Measurements from ENCODE around the gene MMP25.

The MMP25 gene

DNA sequence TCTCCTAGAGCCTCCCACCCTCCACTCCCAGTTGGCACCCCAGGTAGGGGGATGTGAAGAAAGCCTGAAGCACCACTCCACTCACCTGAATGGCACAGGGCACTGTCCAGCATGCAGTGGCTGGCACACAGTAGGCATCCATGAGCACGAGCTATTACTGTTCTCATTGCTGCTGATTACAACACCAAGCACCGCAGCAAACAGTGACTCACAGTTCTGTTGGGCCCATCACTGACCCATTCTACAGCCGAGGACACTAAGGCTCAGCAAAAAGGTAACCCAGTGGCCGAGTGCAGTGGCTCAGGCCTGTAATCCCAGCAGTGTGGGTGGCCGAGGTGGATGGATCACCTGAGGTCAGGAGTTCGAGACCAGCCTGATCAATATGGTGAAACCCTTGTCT is 50.0 kb downstream of the MMP25 start:
- no peak for FAIRE-seq

DNA sequence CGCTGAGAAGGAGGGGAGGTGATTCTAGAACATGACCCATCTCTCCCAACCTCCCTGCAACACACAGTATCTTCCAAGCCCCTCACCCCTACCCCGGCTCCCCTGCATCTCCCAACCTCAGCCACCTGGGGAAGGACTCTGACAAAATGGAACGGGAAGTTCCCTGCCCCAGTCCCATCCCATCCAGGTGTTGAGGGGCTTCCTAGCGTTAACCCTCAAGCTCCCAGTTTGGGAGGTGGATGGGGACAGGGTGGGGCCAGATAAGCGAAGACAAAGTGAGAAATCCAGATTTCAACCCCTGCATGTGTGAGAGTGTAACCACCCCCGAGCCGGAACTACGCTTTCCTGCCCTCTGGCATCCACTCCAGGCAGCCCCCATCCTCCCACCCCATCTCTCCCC is 50.9 kb downstream of the MMP25 start:
- no peak for FAIRE-seq

GRCh38 chr16:3098459-3099394 is 52.4 kb downstream of the MMP25 start, which contains the start of gene ZSCAN10:
TSS of gene ZSCAN10 (minus strand) at chr16:3099294. CDS start at chr16:3092937, 6,357 bp downstream.
- FAIRE-seq: no peak

DNA sequence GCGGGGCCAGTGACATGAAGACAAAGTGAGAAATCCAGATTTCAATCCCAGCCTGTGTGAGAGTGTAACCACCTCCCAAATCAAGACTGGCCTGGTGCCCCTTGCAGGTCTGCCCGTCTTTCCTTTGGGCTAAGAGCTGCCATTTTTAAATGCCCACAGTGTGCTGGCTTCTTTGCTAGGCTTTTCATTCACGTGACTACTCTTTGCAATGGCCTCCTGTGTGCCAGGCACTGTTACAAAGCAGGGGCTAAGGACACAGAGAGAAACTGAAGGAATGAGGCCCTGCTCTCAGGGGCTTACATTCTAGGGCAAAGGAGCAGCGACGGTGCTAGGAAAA is 53.0 kb downstream of the MMP25 start:
- FAIRE-seq: no peak

DNA sequence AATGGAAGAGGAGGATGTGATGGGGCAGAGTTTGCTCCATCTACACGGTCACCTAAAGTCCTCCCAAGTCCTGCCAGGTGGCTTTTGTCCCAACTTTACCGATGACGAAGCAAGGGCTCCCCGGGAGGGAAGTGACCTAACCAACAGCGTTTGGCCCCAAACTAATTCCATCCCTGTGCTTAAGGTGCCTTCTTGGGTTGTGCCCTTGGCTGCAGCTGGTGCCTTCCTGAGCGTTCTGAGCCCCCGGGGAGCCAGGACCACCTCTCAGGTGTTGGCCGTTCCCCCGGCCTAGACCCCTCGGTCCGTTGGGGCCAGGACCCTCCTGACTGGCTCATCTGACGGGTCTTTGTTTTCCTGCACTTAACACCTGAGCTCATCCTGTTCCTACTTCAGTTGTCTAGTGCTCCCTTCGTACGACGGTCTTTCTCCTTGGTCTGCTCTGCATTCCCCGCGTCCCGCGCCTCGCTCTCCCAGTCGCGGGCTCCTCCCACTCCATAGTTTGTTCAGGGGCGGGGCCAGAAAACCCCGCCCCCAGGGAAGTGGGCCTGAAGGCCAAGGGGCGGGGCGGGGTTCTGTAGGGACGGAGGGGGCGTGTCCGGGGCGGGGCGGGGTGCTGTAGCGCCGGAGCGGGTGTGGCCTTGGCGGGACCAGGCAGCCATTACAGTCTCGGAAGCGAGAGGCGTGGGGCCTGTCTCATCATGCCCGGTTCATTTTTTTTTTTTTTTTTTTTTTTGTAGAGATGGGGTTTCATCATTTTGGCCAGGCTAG is 53.6 kb downstream of the MMP25 start:
- FAIRE-seq: no peak

DNA sequence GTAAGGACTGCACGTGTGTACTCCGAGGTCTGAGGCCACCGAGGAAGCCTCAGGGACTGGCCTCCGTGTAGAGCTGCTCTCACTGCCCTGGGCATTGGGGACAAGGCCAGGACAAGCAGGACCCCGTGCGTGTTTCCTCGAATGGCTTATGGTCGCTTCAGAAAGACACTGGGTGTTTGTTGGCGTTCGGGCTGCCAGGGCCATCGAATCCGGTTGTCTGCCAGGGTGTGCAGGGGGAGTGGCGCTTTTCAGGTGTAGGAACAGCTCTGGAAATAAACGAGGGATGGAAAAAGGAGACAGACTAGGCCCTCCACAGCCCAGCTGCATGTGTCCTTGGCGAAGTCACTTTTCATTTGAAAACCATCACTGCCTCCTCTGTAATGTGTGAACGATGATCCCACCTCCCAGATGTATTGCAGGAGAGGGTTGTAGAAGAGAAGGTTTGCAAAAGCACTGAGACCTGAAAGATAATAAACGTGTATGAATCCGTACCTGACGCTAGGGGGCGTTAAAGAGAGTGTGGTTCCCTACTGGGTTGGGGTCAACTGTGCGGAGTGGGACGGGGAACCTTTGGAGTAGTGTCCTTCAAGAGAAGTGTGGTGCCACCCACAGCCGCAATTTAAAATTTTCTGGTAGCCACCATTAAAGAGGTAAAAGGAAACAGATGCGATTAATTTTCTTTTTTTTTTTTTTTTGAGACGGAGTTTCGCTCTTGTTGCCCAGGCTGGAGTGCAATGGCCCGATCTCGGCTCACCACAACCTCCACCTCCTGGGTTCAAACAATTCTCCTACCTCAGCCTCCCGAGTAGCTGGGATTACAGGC is 54.9 kb downstream of the MMP25 start:
- no peak for FAIRE-seq

DNA sequence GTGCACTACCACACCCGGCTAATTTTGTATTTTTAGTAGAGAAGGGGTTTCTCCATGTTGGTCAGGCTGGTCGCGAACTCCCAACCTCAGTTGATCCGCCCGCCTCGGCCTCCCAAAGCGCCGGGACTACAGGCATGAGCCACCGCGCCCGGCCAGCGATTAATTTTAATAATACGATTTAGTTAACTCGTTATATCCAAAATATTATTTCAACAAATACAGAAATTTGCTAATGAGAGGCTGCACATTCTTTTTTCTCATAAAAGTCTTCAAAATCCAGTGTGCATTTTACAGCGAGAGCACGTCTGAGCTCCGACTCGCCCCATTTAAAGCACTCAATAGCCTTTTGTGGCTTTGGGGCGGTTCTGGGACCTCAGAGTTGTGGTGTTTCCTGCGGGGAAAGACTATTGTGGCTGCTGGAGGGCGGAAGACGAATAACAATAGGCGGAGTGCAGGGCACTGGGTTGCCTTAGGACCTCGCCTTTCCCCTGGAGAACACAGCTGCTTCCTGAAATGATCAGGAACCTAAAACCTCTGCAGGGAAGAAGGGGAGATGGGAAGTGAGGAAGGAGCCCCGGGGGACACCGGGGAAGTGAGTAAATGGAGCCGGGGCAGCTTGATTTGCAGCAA is 55.6 kb downstream of the MMP25 start:
- no peak for FAIRE-seq

DNA sequence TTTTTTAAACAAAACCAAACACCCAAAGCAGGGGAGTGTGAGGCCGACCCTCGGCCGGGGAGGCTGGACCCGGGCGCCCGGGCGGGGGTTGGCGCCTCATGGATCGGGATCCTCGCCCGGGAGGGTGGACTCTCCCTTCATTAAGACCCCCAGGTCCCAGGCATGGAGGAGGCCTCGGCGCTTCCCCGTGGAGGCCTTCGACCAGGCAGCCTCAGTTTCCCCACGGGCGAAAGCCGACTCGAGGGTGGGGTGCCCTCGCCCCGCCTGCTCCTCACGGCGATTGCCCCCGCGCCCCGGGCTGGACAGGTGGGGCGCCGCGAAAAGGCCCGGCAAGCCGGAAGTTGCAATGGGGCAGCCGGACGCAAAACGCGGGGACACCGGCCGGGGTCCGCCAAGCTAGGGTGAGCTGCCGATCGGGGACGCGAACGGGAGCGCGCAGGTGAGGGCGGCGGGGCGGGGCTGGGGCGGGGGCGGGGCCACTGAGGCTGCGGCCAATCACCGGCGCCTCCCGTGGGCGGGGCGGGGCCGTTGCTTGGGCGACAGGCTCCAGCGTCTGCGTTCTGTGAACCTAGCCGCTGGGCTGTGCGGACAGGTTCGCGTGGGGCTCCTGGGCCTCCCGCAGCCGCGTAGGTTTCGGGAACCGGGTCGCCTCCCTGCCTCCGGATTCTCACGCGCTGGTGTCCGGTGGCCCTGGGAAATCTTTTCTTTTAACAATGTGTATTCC is 60.0 kb downstream of the MMP25 start:
- no peak for FAIRE-seq

Measured in colon (tissue), 2 donors.